GM12875 (cell line): ENCODE data around the gene ISY1.
"Not testable (repeated sequence)": the region's sequence is repeated elsewhere in the genome, so short reads cannot be mapped to it uniquely, and the experiment has no call there.

Experiments
- H3K4me3 ChIP-seq: one replicate; pipeline ENCODE4 v1.5.1; 2011; ENCODE audit warnings: low read depth, low read length, control low read depth
- TF ChIP-seq, protein P1 (sequence below): IDR thresholded peaks from 2 replicates; pipeline ENCODE4 v1.5.1; 2011; ENCODE audit warnings: low read depth, mild to moderate bottlenecking, control low read depth, inconsistent platforms, low read length, moderate library complexity, borderline replicate concordance; ENCODE audit not compliant: insufficient read depth

ISY1 gene

DNA sequence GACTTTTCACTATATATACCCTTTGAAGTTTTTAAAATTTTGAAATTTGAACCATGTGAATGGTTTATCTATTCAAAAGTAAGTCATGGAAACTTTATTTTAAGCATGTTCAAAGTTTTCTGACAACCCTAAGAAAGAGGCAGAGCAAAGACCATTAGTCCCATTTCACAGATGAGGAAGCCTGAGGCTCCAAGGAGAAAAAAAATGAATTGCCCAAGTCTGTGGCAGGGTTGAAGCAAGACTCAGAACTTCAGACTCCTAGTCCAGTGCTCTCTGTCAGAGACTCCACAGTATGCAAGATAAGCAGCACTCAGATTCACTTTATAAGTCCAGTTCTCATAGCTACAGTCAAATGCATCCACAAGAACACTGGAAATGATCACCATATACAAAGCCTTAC, 43.7 kb downstream of the ISY1 start:
- TF ChIP-seq, protein P1, sequence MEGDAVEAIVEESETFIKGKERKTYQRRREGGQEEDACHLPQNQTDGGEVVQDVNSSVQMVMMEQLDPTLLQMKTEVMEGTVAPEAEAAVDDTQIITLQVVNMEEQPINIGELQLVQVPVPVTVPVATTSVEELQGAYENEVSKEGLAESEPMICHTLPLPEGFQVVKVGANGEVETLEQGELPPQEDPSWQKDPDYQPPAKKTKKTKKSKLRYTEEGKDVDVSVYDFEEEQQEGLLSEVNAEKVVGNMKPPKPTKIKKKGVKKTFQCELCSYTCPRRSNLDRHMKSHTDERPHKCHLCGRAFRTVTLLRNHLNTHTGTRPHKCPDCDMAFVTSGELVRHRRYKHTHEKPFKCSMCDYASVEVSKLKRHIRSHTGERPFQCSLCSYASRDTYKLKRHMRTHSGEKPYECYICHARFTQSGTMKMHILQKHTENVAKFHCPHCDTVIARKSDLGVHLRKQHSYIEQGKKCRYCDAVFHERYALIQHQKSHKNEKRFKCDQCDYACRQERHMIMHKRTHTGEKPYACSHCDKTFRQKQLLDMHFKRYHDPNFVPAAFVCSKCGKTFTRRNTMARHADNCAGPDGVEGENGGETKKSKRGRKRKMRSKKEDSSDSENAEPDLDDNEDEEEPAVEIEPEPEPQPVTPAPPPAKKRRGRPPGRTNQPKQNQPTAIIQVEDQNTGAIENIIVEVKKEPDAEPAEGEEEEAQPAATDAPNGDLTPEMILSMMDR = no peak
- H3K4me3 ChIP-seq = no peak overlapping the region

DNA sequence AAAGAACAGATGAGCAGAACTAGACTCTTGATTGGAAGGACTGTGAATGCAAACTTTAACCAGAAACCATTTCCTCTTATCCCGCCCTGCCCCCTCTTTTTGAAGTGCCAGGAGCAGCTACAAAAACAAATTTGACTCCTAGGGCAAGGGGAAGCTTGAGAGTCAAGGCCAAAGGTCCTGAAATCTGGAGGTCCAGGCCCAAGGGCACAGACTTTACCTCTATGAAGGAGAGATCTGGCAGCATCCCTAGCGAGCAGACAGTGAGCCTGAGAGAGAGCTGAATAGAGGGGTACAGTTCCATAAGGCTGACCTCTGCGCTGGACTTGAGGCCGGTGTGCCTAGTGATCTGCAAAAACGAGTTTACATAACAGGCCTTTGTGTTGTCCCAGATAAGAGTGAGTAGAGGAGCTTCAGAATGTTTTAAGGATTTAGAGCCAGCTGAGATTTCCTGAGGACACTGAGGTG, 44.3 kb downstream of the ISY1 start:
- TF ChIP-seq, protein P1 = no peak

DNA sequence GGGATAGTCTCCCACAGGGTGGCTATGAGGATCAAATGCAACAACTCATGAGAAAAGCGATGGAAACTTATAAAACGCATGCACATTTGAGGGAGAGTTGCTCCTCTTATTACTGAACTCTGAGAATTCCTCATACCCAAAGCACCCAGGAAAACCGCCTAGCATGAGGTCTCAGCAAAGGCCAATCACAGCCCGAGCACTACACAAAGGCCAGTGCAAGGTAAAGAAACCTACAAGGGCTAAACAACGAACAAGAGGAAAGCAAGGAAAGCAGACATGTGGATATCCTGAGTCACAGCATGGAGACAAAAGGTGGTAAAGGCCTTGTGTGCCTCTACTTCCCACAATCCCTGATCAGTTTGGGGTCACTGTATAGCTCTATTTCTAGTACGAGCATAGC, 46.4 kb downstream of the ISY1 start:
- TF ChIP-seq, protein P1 = no peak
- H3K4me3 ChIP-seq = no peak overlapping the region

More for the DNA sequence above, 44.3 kb downstream of the ISY1 start:
- H3K4me3 ChIP-seq = no peak overlapping the region

- TF ChIP-seq, protein P1 = no peak
Measured at GRCh38 chr3:129112308-129113052, 48.4 kb downstream of the ISY1 start.

DNA sequence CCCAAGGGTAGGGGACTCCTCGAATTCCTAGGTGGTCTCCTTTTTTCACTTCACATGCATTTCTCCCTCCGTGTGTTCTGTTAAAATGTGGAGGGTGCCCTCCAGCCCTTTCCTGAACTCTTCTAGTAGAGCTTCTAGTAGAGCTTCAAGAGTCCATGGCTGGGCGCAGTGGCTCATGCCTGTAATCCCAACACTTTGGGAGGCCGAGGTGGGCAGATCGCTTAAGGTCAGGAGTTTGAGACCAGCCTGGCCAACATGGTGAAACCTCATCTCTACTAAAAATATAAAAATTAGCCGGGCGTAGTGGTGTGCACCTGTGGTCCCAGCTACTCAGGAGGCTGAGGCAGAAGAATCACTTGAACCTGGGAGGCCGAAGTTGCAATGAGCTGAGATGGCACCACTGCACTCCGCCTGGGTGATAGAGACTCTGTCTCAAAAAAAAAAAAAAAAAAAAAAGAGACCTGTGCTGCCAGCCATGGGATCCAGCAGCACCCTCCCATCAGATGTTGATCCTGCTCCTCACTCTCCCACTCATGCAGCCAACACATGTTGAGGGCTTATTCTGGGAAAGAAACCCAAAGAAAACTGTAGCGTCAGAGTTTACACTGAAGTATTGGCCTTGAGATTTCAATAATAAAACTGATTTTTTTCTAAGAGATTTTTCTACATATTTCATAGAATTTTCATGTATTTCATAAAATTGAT, 49.6 kb downstream of the ISY1 start:
- not testable (repeated sequence) for H3K4me3 ChIP-seq

More at GRCh38 chr3:129112308-129113052, 48.4 kb downstream of the ISY1 start:
- no peak overlapping the region for H3K4me3 ChIP-seq

GRCh38 chr3:129107793-129108192, 53.1 kb downstream of the ISY1 start:
- no peak overlapping the region for H3K4me3 ChIP-seq
- TF ChIP-seq, protein P1 = no peak

DNA sequence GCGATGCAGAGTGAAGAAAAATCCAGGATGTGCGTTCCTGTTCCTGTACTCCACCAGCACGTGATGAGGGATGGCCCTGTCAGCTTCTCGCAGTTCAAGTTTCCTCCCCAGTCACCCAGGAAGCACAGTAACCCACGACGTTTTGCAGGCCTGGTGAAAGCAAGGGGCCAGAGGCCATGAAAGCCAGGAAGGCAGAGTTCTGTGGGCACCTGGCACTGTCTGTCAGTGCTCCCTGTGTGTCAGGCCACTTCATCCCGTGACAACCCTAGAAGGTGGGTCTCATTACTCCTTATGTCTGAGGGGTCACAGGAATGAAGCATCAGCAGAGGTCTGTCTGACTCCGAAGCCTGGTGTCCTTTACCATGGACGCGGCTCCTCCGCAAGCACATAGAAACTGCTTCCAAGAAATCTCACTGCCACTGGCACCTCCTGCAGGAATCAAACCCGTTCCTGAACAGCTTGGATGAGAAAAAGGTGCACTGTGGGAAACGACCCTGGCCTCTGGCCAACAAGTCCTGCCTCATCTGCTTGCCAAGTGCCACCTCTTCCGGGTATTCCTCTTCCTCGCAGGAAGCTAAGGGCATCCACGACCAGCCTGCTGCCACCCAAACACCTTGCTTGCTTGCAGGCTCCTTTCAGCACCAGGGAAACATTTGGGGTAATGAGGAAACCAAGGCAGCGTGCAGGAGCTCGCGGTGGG, 53.8 kb downstream of the ISY1 start:
- TF ChIP-seq, protein P1 = no peak
- no peak overlapping the region for H3K4me3 ChIP-seq
